Gastrocnemius medialis (tissue), 4 donors: Measurements from ENCODE around the gene LINGO1. TPM values are rescaled to one million over a fixed set of nuclear protein-coding genes. Genes with fewer than 3 reads are reported as not detected.
A peak's percentile ranks its signal among the peaks of the same experiment; 100 is the strongest.

Source experiments
- ATAC-seq, 2 donors: fragments of 150-250 bp; one replicate each; pipeline ENCODE4 v1.9.1; 2016
- DNase-seq, 2 donors: peaks; one replicate each; pipeline ENCODE4 v3.0.0-alpha.2; 2019
- H3K27ac ChIP-seq, 4 donors: fragments of 200-600 bp; sonication (generic); 1 replicate in 1 of 4; 2 replicates in 3 of 4; pipeline ENCODE4 v1.5.1; 2016 to 2018; ENCODE audit warnings: mild to moderate bottlenecking in 2 of 4, moderate library complexity in 1 of 4
- H3K27me3 ChIP-seq, 3 donors: fragments of 200-600 bp; sonication (generic) in 2 of 3; 1 replicate in 1 of 3; 2 replicates in 2 of 3; pipeline versions ENCODE4 v1.5.1 to v1.6.0; 2016 to 2019; ENCODE audit warnings: mild to moderate bottlenecking in 1 of 3, moderate library complexity in 1 of 3
- H3K36me3 ChIP-seq, 2 donors: fragments of 200-600 bp; sonication (generic) in 1 of 2; one replicate each; pipeline ENCODE4 v1.5.1; 2017 to 2018
- H3K4me1 ChIP-seq, 2 donors: fragments of 200-600 bp; sonication (generic) in 1 of 2; one replicate each; pipeline ENCODE4 v1.5.1; 2016 to 2017; ENCODE audit warnings: mild to moderate bottlenecking in 2 of 2
- H3K4me3 ChIP-seq, 4 donors: fragments of 200-600 bp; sonication (generic) in 3 of 4; 1 replicate in 1 of 4; 2 replicates in 3 of 4; pipeline ENCODE4 v1.5.1; 2016 to 2019; ENCODE audit warnings: mild to moderate bottlenecking in 2 of 4
- H3K9me3 ChIP-seq, 3 donors: fragments of 200-600 bp; sonication (generic) in 2 of 3; 1 replicate in 1 of 3; 2 replicates in 2 of 3; pipeline ENCODE4 v1.5.1; 2016 to 2019
- POLR2A ChIP-seq, 2 donors: fragments of 450-650 bp; IDR thresholded peaks; one replicate each; pipeline ENCODE4 v1.6.1; 2017; ENCODE audit warnings: antibody characterized with exemption in 2 of 2, mild to moderate bottlenecking in 2 of 2, moderate library complexity in 2 of 2
- in situ Hi-C, 4 donors: fragments of 200-750 bp; cut with MboI; loops; one replicate each; pipeline versions ENCODE4 v1.15.0 to v1.8.0; 2017; ENCODE audit warnings: low sequenced_read_pairs in 4 of 4
- intact Hi-C: fragments of 100-400 bp; cut with DNase I; formaldehyde crosslinking; loops from one replicate; pipeline ENCODE4 v1.15.1; 2023; ENCODE audit warnings: low total_unique reads
- total RNA-seq, 4 donors: library from RNA; depleted of rRNA; stranded (reverse); fragments of >200 nt; gene quantifications; one replicate each; pipeline versions ENCODE4 v1.1.0 to v1.2.3, GENCODE V29; 2016
- TF ChIP-seq, protein P1 (sequence below), 5 experiments: fragments of 450-650 bp in 3 of 5; fragments of 200-600 bp in 2 of 5; sonication (generic) in 2 of 5; IDR thresholded peaks in 4 of 5; conservative IDR thresholded peaks in 1 of 5; 1 replicate in 4 of 5; 2 replicates in 1 of 5; pipeline ENCODE4 v1.5.1; 2016 to 2019; ENCODE audit warnings: antibody characterized with exemption in 5 of 5, mild to moderate bottlenecking in 3 of 5, moderate library complexity in 3 of 5

Gene LINGO1
- total RNA-seq, 4 donors from 2014 or later = 0.94 to 12.8 TPM; not detected in 2

DNA sequence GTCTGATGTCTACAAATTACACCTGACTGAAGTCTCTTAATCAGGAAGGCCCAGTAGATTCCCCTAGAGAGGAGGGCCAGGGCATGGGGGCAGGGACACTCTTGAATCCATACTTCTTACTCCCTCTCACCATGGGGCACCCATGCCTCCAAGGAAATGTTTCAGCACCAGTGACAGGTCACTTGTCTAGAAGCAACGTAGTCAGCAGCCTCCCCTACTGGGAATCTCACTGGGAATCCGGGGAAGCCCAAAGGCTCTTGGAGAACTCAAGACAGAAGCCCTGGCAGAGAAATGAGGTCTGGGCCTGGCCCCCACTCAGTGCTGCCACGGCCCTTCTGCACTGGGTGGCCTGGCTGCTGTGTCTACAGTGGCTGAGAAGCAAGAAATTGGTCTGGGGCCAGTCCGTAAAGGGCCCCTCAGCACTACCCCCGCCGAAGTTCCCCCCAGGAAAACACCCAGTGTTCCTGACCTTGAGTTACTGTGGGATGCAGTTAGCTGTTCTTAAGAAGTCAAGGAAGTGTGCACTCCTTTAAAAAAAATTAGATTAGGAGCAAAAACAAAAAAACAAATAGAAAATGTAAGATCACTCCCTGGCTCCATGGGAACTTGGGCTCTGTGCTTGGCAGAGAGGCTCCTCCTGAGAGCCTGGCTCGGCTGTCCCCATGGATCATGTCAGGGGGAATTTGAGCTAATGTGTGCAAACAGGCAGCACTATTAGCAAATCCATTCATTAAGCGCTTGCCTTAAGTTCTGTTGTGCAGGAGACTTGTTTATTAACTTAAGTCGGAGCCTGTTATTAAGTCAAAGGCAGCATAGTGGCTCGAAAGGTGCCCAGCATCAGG is 5.4 kb upstream of the LINGO1 start:
- in situ Hi-C loops = no loop called here
- no peak for TF ChIP-seq POLR2A (IDR thresholded peaks at IDR 0.05)
- TF ChIP-seq, protein P1, sequence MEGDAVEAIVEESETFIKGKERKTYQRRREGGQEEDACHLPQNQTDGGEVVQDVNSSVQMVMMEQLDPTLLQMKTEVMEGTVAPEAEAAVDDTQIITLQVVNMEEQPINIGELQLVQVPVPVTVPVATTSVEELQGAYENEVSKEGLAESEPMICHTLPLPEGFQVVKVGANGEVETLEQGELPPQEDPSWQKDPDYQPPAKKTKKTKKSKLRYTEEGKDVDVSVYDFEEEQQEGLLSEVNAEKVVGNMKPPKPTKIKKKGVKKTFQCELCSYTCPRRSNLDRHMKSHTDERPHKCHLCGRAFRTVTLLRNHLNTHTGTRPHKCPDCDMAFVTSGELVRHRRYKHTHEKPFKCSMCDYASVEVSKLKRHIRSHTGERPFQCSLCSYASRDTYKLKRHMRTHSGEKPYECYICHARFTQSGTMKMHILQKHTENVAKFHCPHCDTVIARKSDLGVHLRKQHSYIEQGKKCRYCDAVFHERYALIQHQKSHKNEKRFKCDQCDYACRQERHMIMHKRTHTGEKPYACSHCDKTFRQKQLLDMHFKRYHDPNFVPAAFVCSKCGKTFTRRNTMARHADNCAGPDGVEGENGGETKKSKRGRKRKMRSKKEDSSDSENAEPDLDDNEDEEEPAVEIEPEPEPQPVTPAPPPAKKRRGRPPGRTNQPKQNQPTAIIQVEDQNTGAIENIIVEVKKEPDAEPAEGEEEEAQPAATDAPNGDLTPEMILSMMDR (IDR thresholded peaks at IDR 0.05 in 4 of 5, conservative IDR thresholded peaks at IDR 0.05 in 1 of 5) = no peak

DNA sequence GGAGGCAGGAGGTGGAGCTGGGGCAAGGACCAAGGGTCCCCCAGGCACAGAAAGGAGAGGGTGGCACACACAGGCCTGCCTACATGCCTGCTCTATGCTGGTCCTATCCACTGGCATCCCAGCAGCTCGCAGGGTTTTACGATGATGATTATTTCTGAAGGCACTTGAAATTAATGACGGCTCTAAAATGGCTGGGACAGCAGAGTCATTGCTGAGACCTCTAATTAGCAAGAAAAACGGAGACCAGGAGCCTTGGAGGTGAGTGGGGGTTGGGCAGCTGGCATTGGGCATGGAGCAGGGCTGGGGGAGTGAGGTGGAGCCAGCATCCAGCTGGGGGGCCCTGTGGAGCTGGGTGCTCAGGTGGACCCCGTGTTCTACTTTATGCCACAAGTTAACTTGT is 3.5 kb upstream of the LINGO1 start:
- Histone ChIP-seq H3K27me3 (peaks cover 25 to 34% (median 33%) of the 10 kb centered on the region in 3 donors), H3K4me3 (no peak overlapping the region), H3K9me3 (no peaks in the 10 kb centered on the region), H3K36me3 (no peaks in the 10 kb centered on the region), H3K4me1 (peaks cover 0 to 11% of the 10 kb centered on the region in 2 donors), H3K27ac (no peak overlapping the region)
- ATAC-seq (no peak), DNase-seq (no peak)
- intact Hi-C loops (loop anchor here (10.0 kb wide), 1 partner anchor 611 kb away; no protein-coding TSS in a partner anchor), in situ Hi-C loops (no loop called here)
- no peak for TF ChIP-seq POLR2A (IDR thresholded peaks at IDR 0.05)
- TF ChIP-seq, protein P1 (IDR thresholded peaks at IDR 0.05 in 4 of 5, conservative IDR thresholded peaks at IDR 0.05 in 1 of 5) = no peak

More for the DNA sequence above, 5.4 kb upstream of the LINGO1 start:
- Histone ChIP-seq H3K27ac (no peak overlapping the region), H3K4me3 (no peak overlapping the region), H3K4me1 (peaks cover 0 to 6% of the 10 kb centered on the region in 2 donors), H3K27me3 (peaks cover 11 to 27% (median 21%) of the 10 kb centered on the region in 3 donors), H3K9me3 (no peaks in the 10 kb centered on the region), H3K36me3 (no peaks in the 10 kb centered on the region)
- intact Hi-C loops = loop anchor here (10.0 kb wide), 1 partner anchor 613 kb away; no protein-coding TSS in a partner anchor
- DNase-seq (no peak), ATAC-seq (no peak)

DNA sequence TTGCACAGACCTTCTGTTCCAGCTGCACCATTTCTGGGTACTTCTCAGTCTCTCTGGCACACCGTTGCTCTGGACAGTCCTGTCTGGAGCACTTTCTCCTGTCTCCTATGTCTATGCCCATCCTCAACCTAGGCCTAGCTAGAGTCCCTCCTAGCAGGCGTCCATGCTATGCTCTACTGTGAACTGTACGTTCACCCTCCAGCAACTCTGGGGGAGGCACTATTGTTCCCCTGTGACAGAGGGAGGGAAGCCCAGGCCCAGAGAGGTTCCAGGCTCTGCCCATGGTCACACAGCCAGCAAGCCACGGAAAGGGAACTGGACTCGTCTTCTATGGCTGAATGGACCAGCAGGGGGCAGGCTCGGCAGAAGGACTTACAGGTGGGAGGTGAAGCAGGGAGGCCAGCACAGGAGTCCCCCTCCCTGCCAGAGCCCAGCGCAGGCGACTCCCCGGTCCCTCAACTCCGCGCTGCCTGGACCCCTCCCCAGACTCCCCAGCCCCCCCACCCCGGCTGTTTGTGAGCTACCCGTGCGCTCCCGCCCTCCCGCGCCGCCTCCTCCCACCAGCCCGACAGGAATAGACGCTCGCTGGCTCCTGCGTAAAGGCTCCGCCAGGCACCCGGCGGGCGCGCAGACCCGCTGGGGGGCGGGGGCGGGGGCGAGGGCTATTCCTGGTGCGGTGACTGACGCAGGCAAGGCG is 1.7 kb upstream of the LINGO1 start:
- H3K27me3 ChIP-seq = peaks cover 39 to 47% (median 42%) of the 10 kb centered on the region in 3 donors
- no peak overlapping the region for H3K4me3 ChIP-seq
- in situ Hi-C loops = no loop called here
- TF ChIP-seq POLR2A (IDR thresholded peaks at IDR 0.05) = no peak
- TF ChIP-seq, protein P1 (IDR thresholded peaks at IDR 0.05 in 4 of 5, conservative IDR thresholded peaks at IDR 0.05 in 1 of 5) = peak in 1 of 5 experiments; percentile 40
- H3K27ac ChIP-seq = no peak overlapping the region
- no peaks in the 10 kb centered on the region for H3K9me3 ChIP-seq
- H3K4me1 ChIP-seq = peaks cover 0 to 11% of the 10 kb centered on the region in 2 donors
- intact Hi-C loops = loop anchor here (10.0 kb wide), 1 partner anchor 610 kb away; no protein-coding TSS in a partner anchor
- no peaks in the 10 kb centered on the region for H3K36me3 ChIP-seq
- DNase-seq (no peak), ATAC-seq (no peak)

DNA sequence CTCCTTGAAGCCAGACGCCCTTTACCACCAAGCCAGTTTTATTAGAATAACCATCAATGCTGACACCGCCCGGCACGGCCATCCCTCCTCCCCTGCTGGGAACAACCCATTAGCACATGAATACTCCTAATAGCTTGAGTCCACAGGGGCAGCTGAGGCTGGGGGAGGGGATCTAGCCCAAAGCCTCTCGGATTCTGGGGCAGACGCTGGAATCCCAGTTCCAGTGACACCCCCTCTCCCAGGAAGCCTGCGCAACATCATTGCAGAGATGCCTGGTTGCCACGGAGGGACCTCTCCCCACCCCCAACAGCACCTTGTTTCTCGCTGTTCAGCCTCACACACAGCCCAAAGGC is 1.2 kb upstream of the LINGO1 start:
- Histone ChIP-seq H3K27me3 (peaks cover 39 to 48% (median 42%) of the 10 kb centered on the region in 3 donors), H3K4me1 (peaks cover 0 to 11% of the 10 kb centered on the region in 2 donors), H3K36me3 (no peaks in the 10 kb centered on the region), H3K4me3 (peak overlapping the region in 1 of 4 donors; percentile 73), H3K27ac (no peak overlapping the region), H3K9me3 (no peaks in the 10 kb centered on the region)
- TF ChIP-seq, protein P1 (IDR thresholded peaks at IDR 0.05 in 4 of 5, conservative IDR thresholded peaks at IDR 0.05 in 1 of 5) = no peak
- no peak for TF ChIP-seq POLR2A (IDR thresholded peaks at IDR 0.05)
- intact Hi-C loops = loop anchor here (2.0 to 10.0 kb wide), 2 partner anchors 187 to 609 kb away; no protein-coding TSS in a partner anchor
- in situ Hi-C loops = no loop called here
- DNase-seq (no peak), ATAC-seq (no peak)
